Activated CD4-positive, alpha-beta T cell treated with anti-CD3 and anti-CD28 coated beads, Interleukin-2, amount 50 U/mL, for 48 hours (primary cell): ENCODE measurements around the gene OPA3.
"Not testable (repeated sequence)": the region's sequence is repeated elsewhere in the genome, so short reads cannot be mapped to it uniquely, and the experiment has no call there.

Experiments
- DNase-seq, 2 experiments: peaks; one replicate each; pipeline ENCODE4 v3.0.0-alpha.2; 2020

OPA3 gene

DNA sequence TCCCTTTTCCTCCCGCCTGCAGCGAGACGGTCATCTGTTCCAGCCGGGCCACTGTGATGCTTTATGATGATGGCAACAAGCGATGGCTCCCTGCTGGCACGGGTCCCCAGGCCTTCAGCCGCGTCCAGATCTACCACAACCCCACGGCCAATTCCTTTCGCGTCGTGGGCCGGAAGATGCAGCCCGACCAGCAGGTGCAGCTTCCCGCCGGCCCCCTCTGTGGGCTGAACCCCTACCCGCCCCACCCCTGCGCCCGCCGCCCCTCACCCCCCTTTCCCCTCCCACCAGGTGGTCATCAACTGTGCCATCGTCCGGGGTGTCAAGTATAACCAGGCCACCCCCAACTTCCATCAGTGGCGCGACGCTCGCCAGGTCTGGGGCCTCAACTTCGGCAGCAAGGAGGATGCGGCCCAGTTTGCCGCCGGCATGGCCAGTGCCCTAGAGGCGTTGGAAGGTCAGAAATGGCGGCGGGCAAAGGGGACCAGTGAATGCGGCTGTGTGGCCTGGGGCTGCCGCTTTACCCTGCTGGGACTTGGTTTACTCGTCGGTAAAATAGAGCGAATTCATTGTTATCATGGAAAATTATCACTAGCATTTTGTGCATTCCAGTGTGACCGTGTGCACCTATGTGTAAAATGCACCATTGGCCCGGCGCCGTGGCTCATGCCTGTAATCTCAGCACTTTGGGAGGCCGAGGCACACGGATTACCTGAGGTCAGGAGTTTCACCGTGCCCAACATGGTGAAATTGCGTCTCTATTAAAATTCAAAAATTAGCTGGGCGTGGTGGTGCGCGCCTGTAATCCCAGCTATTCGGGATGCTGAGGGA lies 66.7 kb downstream of the OPA3 start:
- DNase-seq, result no peak

DNA sequence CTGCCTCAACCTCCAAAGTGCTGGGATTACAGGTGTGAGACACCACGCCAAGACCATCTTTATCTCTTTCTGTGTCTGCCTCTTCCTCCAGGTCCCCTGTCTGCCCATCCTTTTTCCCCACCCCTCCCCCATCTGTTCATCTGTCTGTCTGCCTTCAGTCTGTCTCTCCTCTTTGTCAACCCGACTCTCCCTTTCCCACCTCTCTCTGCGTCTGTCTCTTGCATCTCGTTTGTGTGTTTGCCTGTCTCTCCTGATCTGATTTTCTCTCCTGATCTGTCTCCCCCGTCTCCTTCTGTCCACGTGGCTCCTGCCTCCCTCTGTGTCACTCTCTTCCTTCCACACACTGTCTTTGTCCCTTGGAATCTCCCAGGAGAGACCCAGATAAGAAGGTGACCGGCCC lies 67.4 kb downstream of the OPA3 start:
- no peak for DNase-seq

DNA sequence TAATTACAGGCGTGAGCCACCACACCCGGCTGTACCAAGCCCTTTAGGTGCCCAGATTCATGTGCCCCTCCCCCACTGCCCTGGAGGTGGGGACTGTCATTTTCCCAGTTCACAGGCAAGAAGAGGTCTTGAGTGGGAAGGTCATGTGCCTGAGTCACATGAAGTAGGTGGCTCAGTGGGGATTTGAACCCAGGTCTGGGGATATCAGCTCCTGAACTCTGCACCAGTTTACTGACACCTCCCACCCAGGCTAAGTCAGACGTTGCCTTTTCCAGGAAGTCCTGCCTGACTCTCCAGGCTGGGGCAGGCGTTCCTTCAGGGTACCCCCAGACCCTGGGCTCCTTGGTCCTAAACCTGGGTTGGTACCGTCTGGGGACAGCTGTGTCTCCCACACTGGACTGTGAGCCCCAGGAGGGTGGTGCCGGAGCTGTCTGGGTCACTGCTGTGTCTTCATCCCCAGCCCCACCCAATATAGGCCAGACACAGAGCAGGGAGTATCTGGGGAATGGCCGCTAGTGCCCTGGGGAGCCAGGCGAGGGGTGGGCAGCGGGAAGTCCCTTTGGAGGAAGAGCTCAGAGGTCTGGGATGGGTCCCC lies 68.7 kb downstream of the OPA3 start:
- peak in 1 of 2 experiments; percentile 35 for DNase-seq

DNA sequence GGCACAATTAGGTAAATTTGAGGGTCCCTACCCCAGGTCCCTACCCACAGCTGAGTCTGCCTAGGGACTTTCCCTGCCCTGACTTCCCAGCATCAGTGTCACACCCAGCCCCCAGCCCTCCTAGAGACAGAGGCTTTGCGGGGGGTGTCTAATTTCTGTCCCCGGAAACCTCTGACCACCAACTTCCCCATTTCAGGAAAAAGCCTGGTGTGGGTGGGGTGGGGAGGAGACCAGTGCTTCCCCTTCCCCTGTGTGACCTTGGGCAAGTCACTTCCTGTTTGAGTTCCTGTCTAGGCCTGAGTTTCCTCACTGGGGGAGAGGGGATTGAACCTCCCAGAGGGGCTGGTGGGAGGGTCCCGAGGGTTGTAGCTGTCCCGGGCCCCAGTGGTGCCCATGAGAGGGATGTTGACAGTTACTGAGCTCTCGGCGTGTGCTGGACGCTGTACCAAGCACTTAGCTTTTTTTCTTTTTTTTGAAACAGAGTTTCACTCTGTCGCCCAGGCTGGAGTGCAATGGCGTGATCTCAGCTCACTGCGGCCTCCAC lies 69.4 kb downstream of the OPA3 start:
- peak; percentile 32 to 40 for DNase-seq

GRCh38 chr19:45514376-45515051 lies 70.1 kb downstream of the OPA3 start:
- DNase-seq, result no peak

- DNase-seq, result no peak
Observed at GRCh38 chr19:45512881-45513483, 71.6 kb downstream of the OPA3 start.

GRCh38 chr19:45511074-45511473 lies 73.5 kb downstream of the OPA3 start:
- DNase-seq, result no peak

DNA sequence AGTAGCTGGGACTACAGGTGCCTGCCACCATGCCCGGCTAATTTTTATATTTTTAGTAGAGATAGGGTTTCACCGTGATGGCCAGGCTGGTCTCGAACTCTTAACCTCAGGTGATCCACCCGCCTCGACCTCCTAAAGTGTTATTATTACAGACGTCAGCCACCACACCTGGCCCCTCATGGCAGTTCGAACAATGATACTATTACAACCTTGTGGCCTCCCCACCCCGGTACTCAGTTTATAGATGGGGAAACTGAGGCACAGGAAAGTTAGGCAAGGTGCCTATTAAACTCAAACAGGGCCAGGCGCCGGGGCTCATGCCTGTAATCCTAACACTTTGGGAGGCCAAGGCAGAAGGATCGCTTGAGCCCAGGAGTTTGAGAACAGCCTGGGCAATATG lies 74.2 kb downstream of the OPA3 start:
- not testable (repeated sequence) for DNase-seq

GRCh38 chr19:45509692-45510015 lies 74.9 kb downstream of the OPA3 start:
- no peak for DNase-seq

- DNase-seq, result peak; percentile 54 to 64
Observed at GRCh38 chr19:45508861-45509691, 75.5 kb downstream of the OPA3 start.

GRCh38 chr19:45508417-45508860 lies 76.2 kb downstream of the OPA3 start:
- peak; percentile 58 to 66 for DNase-seq

- DNase-seq, result no peak
Observed at GRCh38 chr19:45507872-45508416, 76.7 kb downstream of the OPA3 start.

DNA sequence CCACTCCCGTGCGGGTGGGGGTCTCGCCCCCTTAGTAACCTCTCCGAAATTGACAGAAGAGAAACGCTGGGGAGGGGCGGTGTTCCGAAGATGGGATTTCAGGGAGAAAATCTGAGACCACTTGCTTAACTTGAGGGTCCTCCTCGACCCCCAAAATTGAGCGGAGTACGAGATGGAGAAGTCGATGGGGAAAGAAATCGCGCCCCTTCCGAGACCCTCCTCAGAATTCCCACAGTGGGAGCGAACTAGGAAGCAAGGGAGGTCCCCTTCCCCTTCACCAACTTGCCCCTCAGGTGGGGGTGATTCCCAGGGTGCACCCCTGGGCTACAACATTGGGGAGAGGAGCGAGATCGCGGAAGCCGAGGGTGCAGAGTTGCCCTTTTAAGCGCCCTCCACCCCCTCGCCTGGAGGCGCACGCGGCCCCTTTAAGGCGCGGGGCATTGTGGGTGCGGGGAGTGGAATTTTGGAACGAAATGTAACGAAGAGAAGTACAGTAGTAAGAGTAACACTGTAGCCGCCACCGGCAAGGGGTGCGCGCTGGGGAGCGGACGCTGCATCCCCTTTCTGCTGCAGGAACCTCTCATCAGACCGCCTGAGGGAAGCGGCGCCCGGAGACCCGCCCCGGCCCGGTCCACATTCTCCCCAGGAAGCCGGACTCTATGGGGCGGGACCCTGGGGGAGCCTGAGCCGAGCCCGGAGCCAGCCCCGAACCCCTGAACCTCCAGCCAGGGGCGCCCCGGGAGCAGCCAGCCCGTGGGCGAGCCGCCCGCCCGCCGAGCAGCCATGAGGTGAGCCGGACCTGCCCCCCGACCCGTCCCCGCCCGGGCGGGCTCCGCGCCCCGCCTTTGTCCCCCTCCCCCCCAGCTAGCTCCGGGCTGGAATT lies 77.4 kb downstream of the OPA3 start, which contains the start of gene VASP:
Gene VASP (plus strand): TSS at position 491 of the 883 bp plus-strand sequence. CDS start 293 bp downstream, at position 784.
- DNase-seq, result peak; percentile 90 to 92

DNA sequence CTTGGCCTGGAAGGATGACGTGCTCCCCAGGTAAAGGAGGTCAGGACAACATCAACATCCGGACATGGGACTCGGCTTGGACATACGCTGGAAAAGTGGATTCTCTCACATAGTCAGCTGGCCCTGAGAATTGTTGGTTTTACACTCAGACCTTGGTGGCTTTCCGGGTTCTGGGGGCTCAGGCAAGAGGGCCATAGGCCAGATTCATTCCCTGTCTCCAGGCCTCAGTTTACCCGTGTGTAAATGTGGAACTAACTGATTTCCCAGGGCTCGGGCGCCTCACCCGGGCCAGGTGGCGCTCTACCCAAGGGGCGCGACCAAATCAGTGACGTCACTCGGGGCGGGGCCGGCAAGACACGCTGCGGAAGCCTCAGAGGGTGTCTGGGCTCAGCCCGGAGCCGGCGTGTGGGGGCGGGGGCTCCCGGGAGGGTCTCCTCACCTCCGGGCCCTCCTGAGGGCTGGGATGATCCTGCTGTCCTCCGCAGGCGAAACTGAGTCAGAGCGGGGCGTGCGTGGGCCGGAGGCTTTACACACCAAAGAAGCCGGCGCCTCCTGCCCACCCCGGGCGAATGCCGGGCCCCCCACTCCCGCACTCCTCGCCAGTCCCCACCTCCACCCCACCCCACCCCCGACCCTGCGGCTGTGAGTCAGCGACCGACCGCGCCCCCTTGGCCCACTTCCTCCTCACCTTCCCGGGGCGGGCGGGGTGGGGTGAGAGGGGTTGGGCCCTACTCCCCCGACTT lies 78.2 kb downstream of the OPA3 start:
- peak; percentile 100 for DNase-seq

GRCh38 chr19:45505996-45506245 lies 78.7 kb downstream of the OPA3 start:
- DNase-seq, result no peak

DNA sequence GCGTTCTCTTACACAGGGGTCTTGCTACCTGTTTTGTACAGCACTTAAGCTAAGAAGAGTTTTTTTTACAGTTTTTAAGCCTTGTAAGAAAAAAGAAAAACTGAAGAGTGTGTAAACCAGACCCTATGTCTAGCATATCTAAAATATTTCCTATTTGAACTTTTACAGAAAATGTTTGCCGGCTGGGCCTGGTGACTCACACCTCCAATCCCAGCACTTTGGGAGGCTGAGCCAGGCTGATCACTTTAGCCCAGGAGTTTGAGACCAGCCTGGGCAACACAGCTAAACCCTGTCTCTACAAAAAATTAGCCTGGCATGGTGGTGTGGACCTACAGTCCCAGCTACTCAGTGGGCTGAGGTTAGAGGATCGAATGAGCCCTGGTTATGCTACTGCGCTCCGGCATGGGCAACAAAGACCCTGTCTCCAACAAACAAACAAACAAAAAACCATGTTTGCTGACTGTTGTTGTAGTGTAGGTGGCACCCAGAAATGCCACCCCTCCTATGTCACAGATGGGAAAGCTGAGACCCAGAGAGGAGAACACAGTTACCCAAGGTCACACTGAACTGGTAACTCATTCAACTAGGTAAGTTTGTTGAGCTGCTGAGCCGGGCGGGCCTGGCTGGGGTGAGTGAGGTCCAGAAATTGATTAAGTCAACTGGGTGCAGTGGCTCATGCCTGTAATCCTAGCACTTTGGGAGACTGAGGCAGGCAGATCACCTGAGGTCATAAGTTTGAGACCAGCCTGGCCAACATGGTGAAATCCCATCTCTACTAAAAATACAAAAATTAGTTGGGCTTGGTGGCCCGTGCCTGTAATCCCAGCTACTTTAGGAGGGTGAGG lies 79.2 kb downstream of the OPA3 start:
- DNase-seq, result no peak

DNA sequence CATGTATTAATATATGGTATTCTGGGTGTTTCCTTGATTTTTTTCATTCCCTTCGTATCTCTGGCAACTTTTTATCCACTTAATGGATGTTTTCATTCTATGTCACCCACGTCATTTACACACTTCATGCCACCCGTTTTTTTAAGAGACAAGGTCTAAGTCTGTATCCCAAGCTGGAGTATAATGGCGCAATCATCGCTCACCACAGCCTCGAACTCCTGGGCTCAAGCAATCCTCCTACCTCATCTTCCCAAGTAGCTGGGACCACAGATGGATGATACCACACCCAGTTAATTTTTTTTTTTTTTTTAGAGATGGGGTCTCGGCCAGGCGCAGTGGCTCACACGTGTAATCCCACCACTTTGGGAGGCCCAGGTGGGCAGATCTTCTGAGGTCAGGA lies 80.7 kb downstream of the OPA3 start:
- DNase-seq, result no peak

DNA sequence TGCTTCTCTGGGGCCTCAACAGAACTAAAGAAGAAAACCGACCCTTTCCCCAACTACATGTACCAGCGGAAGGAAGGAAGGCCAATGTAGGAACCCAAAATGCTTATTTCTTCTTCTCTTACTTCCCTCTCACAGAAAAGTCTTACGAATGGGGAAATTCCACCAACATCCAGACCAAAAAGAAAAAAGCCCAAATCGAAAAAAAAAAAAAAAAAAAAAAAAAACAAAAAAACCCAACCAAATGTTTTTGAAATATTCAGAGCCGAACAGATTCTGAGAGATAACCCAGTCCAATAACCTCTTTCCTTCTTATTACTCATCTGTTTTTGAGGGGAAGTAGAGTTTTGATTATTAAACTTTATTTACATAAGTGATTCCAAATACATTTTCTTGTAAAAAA lies 82.5 kb downstream of the OPA3 start:
- no peak for DNase-seq

GRCh38 chr19:45501730-45502014 lies 82.9 kb downstream of the OPA3 start:
- no peak for DNase-seq
